SU-DHL-6 (cell line): ENCODE measurements around the gene ABHD15.
A peak's percentile ranks its signal among the peaks of the same experiment; 100 is the strongest.

Source experiments
- H2AFZ ChIP-seq: fragments of 200-600 bp; sonication (generic); 2 replicates; pipeline ENCODE4 v1.6.1; 2014; ENCODE audit warnings: low read depth, mild to moderate bottlenecking, moderate library complexity, mixed read lengths, antibody characterized with exemption, low read length; ENCODE audit not compliant: severe bottlenecking
- H3F3A ChIP-seq: fragments of 200-600 bp; shearing (Covaris generic); 2 replicates; pipeline ENCODE4 v1.6.0; 2016; ENCODE audit warnings: antibody characterized with exemption, mild to moderate bottlenecking; ENCODE audit not compliant: insufficient read depth
- H3K27ac ChIP-seq: fragments of 200-600 bp; sonication (generic); 2 replicates; pipeline ENCODE4 v1.5.1; 2016; ENCODE audit warnings: low read depth, mild to moderate bottlenecking, low read length, moderate library complexity, mixed read lengths
- H3K27me3 ChIP-seq: fragments of 200-600 bp; sonication (generic), shearing (Covaris generic); 2 replicates; pipeline ENCODE4 v1.6.0; 2014; ENCODE audit warnings: mild to moderate bottlenecking, low read length
- H3K36me3 ChIP-seq: fragments of 200-600 bp; sonication (generic); 2 replicates; pipeline ENCODE4 v1.6.1; 2014; ENCODE audit warnings: mild to moderate bottlenecking, low read length, mixed read lengths
- H3K4me2 ChIP-seq: fragments of 300-600, 200-600 bp; shearing (Covaris generic), sonication (generic); 2 replicates; pipeline ENCODE4 v1.6.0; 2014; ENCODE audit warnings: low read length, low read depth, mild to moderate bottlenecking; ENCODE audit not compliant: poor library complexity, severe bottlenecking
- H3K4me3 ChIP-seq: fragments of 200-600 bp; sonication (generic); 2 replicates; pipeline ENCODE4 v1.5.1; 2014; ENCODE audit warnings: antibody characterized with exemption, low read length, mild to moderate bottlenecking, mixed read lengths; ENCODE audit not compliant: insufficient read depth, poor library complexity, severe bottlenecking
- H3K79me2 ChIP-seq: fragments of 200-600 bp; sonication (generic); 2 replicates; pipeline ENCODE4 v1.6.1; 2014; ENCODE audit warnings: mild to moderate bottlenecking, low read length, moderate library complexity; ENCODE audit not compliant: insufficient read depth
- H3K9ac ChIP-seq: fragments of 200-600 bp; sonication (generic); 2 replicates; pipeline ENCODE4 v1.7.0; 2014; ENCODE audit warnings: mild to moderate bottlenecking, low read length
- H3K9me2 ChIP-seq: fragments of 200-600 bp; sonication (generic); replicated peaks from 2 replicates; pipeline ENCODE4 v1.6.1; 2014; ENCODE audit warnings: low read length; ENCODE audit not compliant: insufficient read depth
- H3K9me3 ChIP-seq: fragments of 200-600 bp; sonication (generic); 2 replicates; pipeline ENCODE4 v1.6.1; 2014; ENCODE audit warnings: low read length, mixed read lengths; ENCODE audit not compliant: insufficient read depth
- H4K20me1 ChIP-seq: fragments of 200-600 bp; sonication (generic); 2 replicates; pipeline ENCODE4 v1.6.1; 2014; ENCODE audit warnings: low read depth, mild to moderate bottlenecking, antibody characterized with exemption, low read length, moderate library complexity, mixed read lengths
- CTCF ChIP-seq: fragments of 200-600 bp; sonication (generic); IDR thresholded peaks from one replicate; pipeline ENCODE4 v1.5.1; 2017; ENCODE audit warnings: antibody characterized with exemption, mild to moderate bottlenecking, low read length, moderate library complexity; ENCODE audit not compliant: insufficient read depth, poor library complexity, severe bottlenecking
- EZH2phosphoT487 ChIP-seq: fragments of 200-600 bp; sonication (generic), shearing (Covaris generic); conservative IDR thresholded peaks from 2 replicates; pipeline ENCODE4 v1.6.1; 2018; ENCODE audit warnings: mild to moderate bottlenecking, antibody characterized with exemption, low read length, moderate library complexity, mixed read lengths

ABHD15 gene

GRCh38 chr17:29573558-29573869, 6.7 kb upstream of the ABHD15 start:
- H3K27ac ChIP-seq, result no peak overlapping the region
- H3F3A ChIP-seq, result no peaks in the 10 kb centered on the region
- H3K27me3 ChIP-seq, result no peaks in the 10 kb centered on the region
- H2AFZ ChIP-seq, result no peak overlapping the region
- no peaks in the 10 kb centered on the region for H3K9me2 ChIP-seq
- H3K79me2 ChIP-seq, result no peaks in the 10 kb centered on the region
- no peak overlapping the region for H3K4me2 ChIP-seq
- H3K9me3 ChIP-seq, result no peaks in the 10 kb centered on the region
- no peaks in the 10 kb centered on the region for H3K36me3 ChIP-seq
- TF ChIP-seq EZH2phosphoT487, result no peak
- no peak for TF ChIP-seq CTCF
- H4K20me1 ChIP-seq, result no peaks in the 10 kb centered on the region
- no peak overlapping the region for H3K4me3 ChIP-seq
- H3K9ac ChIP-seq, result no peak overlapping the region

GRCh38 chr17:29572691-29573557, 6.1 kb upstream of the ABHD15 start:
- H3F3A ChIP-seq, result no peaks in the 10 kb centered on the region
- no peak overlapping the region for H2AFZ ChIP-seq
- no peak overlapping the region for H3K27ac ChIP-seq
- no peaks in the 10 kb centered on the region for H3K9me3 ChIP-seq
- H4K20me1 ChIP-seq, result no peaks in the 10 kb centered on the region
- peak overlapping the region; percentile 45 for H3K4me2 ChIP-seq
- no peak overlapping the region for H3K4me3 ChIP-seq
- peak overlapping the region; percentile 29; the same call in 1 of the 2 replicates for H3K9ac ChIP-seq
- H3K36me3 ChIP-seq, result no peaks in the 10 kb centered on the region
- TF ChIP-seq EZH2phosphoT487, result no peak
- peak; percentile 63 for TF ChIP-seq CTCF
- no peaks in the 10 kb centered on the region for H3K9me2 ChIP-seq
- no peaks in the 10 kb centered on the region for H3K27me3 ChIP-seq
- H3K79me2 ChIP-seq, result no peaks in the 10 kb centered on the region

- TF ChIP-seq EZH2phosphoT487 (no peak), CTCF (no peak)
- Histone ChIP-seq H3K4me2 (peak overlapping the region; percentile 45), H3K79me2 (no peaks in the 10 kb centered on the region), H3K9ac (peak overlapping the region; percentile 29; the same call in 1 of the 2 replicates), H4K20me1 (no peaks in the 10 kb centered on the region), H3K27me3 (no peaks in the 10 kb centered on the region), H3F3A (0 out of 2 replicates have a peak, but pooled peaks cover 4% of the 10 kb centered on the region), H3K27ac (no peak overlapping the region), H3K4me3 (no peak overlapping the region), H3K9me2 (no peaks in the 10 kb centered on the region), H2AFZ (no peak overlapping the region), H3K36me3 (no peaks in the 10 kb centered on the region), H3K9me3 (no peaks in the 10 kb centered on the region)
Observed at GRCh38 chr17:29571883-29572681, 5.2 kb upstream of the ABHD15 start.
